Neural progenitor cell (in vitro differentiated cells): ENCODE results near the gene FARSA. TPM values are rescaled to one million over a fixed set of nuclear protein-coding genes. Genes with fewer than 3 reads are reported as not detected.

Source experiments
- DNase-seq: peaks from one replicate; pipeline ENCODE4 v3.0.0-alpha.2; 2016; ENCODE audit warnings: low spot score
- H2AFZ ChIP-seq: fragments of 200-600 bp; sonication (generic); replicated peaks from 2 replicates; pipeline ENCODE4 v1.6.1; 2016; ENCODE audit warnings: antibody characterized with exemption
- H3F3A ChIP-seq: fragments of 200-600 bp; sonication (generic); 2 replicates; pipeline ENCODE4 v1.6.1; 2016; ENCODE audit warnings: antibody characterized with exemption, low read depth
- H3K27ac ChIP-seq: fragments of 200-600 bp; sonication (generic); 2 replicates; pipeline ENCODE4 v1.5.1; 2016; ENCODE audit warnings: mild to moderate bottlenecking
- H3K27me3 ChIP-seq: fragments of 200-600 bp; sonication (generic); 2 replicates; pipeline ENCODE4 v1.6.1; 2016; ENCODE audit warnings: mild to moderate bottlenecking, moderate library complexity
- H3K36me3 ChIP-seq: fragments of 200-600 bp; sonication (generic); 2 replicates; pipeline ENCODE4 v1.5.1; 2016
- H3K4me1 ChIP-seq: fragments of 200-600 bp; sonication (generic); 2 replicates; pipeline ENCODE4 v1.6.1; 2016; ENCODE audit warnings: mixed run types
- H3K4me2 ChIP-seq: fragments of 200-600 bp; sonication (generic); 2 replicates; pipeline ENCODE4 v1.6.1; 2016
- H3K4me3 ChIP-seq: fragments of 200-600 bp; sonication (generic); 2 replicates; pipeline ENCODE4 v1.5.1; 2016
- H3K79me2 ChIP-seq: fragments of 200-600 bp; sonication (generic); 2 replicates; pipeline ENCODE4 v1.6.1; 2016; ENCODE audit warnings: low read depth
- H3K9ac ChIP-seq: fragments of 200-600 bp; sonication (generic); 2 replicates; pipeline ENCODE4 v1.6.1; 2016
- H3K9me3 ChIP-seq: fragments of 200-600 bp; sonication (generic); 2 replicates; pipeline ENCODE4 v1.5.1; 2016; ENCODE audit warnings: low read depth
- H4K20me1 ChIP-seq: fragments of 200-600 bp; sonication (generic); 2 replicates; pipeline ENCODE4 v1.6.1; 2016; ENCODE audit warnings: low read depth
- H3K27ac Mint-ChIP-seq: 3 replicates; pipeline ENCODE4 v1.8.0; 2021; ENCODE audit warnings: mixed read lengths
- H3K27me3 Mint-ChIP-seq: 2 replicates; pipeline ENCODE4 v1.8.0; 2022; ENCODE audit warnings: low read depth, mild to moderate bottlenecking, inconsistent platforms, moderate library complexity, mixed read lengths; ENCODE audit not compliant: insufficient read depth
- H3K36me3 Mint-ChIP-seq: 3 replicates; pipeline ENCODE4 v1.8.0; 2021; ENCODE audit warnings: mixed read lengths
- H3K4me1 Mint-ChIP-seq: 3 replicates; pipeline ENCODE4 v1.8.0; 2021; ENCODE audit warnings: mixed read lengths
- H3K4me3 Mint-ChIP-seq: 3 replicates; pipeline ENCODE4 v1.8.0; 2021; ENCODE audit warnings: mild to moderate bottlenecking, moderate library complexity, mixed read lengths
- H3K9me3 Mint-ChIP-seq: 3 replicates; pipeline ENCODE4 v1.8.0; 2020; ENCODE audit warnings: mixed read lengths
- CTCF ChIP-seq: fragments of 200-600 bp; sonication (generic); IDR thresholded peaks from 2 replicates; pipeline ENCODE4 v1.5.1; 2017; ENCODE audit warnings: antibody characterized with exemption, mild to moderate bottlenecking
- EZH2 ChIP-seq: fragments of 200-600 bp; sonication (generic); IDR thresholded peaks from 2 replicates; pipeline ENCODE4 v1.6.1; 2017; ENCODE audit warnings: antibody characterized with exemption, mild to moderate bottlenecking, moderate library complexity
- EZH2phosphoT487 ChIP-seq: fragments of 200-600 bp; sonication (generic); IDR thresholded peaks from 2 replicates; pipeline ENCODE4 v1.6.1; 2017; ENCODE audit warnings: antibody characterized with exemption
- total RNA-seq: library from RNA; depleted of rRNA; stranded (reverse); fragments of >200 nt; gene quantifications from 2 replicates; pipeline ENCODE4 v1.2.3, GENCODE V29; 2015; ENCODE audit warnings: low replicate concordance

FARSA gene
- total RNA-seq, 1 donor from 2014 or later, result 21.4 TPM

DNA sequence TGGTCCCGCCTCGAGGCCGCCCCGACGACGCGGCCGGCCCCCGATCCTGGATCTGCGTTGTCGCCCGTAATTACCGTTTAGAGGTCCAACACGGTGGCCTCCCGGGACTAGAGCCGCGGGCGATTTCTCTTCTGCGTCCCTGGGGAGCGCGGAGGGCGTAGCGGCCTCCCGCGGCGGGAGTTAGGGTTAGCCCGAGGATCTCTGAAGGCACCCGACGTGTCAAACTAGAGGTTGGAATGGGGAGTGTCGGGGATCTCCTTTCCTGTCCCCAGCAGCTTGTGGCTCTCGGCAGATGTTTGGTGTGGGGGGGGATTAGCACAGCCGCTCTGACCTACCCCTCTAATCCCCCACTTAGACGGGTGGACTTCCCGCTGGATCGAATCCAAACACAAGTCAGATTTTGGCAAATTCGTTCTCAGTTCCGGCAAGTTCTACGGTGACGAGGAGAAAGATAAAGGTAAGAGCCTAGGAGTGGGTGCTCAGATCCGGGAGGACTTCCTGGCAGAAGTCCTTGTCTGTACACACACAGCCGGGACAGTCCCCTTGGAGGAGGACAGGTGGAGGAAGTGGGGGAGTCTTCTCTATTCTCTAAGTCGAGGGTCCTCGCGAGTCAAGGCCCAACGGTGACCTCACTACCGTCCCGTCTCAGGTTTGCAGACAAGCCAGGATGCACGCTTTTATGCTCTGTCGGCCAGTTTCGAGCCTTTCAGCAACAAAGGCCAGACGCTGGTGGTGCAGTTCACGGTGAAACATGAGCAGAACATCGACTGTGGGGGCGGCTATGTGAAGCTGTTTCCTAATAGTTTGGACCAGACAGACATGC lies 5.5 kb upstream of the FARSA start:
- peak overlapping the region; percentile 64 for H3K27ac ChIP-seq
- H3K79me2 ChIP-seq, result peaks cover 37% of the 10 kb centered on the region
- no peaks in the 10 kb centered on the region for H3K27me3 ChIP-seq
- peaks cover 20% of the 10 kb centered on the region for H3K4me1 ChIP-seq
- Mint-ChIP-seq H3K4me3 (peak overlapping the region; percentile 100), H3K27me3 (peaks cover 16% of the 10 kb centered on the region), H3K27ac (peak overlapping the region; percentile 92), H3K4me1 (peaks cover 39% of the 10 kb centered on the region), H3K36me3 (peaks cover 33% of the 10 kb centered on the region), H3K9me3 (no peaks in the 10 kb centered on the region)
- peaks cover 22% of the 10 kb centered on the region for H4K20me1 ChIP-seq
- no peaks in the 10 kb centered on the region for H3K9me3 ChIP-seq
- peak; percentile 64 for DNase-seq
- peaks cover 10% of the 10 kb centered on the region for H3K36me3 ChIP-seq
- peaks cover 70% of the 10 kb centered on the region for H3F3A ChIP-seq
- H3K9ac ChIP-seq, result peak overlapping the region; percentile 93
- H3K4me3 ChIP-seq, result peak overlapping the region; percentile 97
- H2AFZ ChIP-seq, result no peak overlapping the region
- peak overlapping the region; percentile 86 for H3K4me2 ChIP-seq
- TF ChIP-seq CTCF (peak; percentile 19), EZH2 (no peak)

DNA sequence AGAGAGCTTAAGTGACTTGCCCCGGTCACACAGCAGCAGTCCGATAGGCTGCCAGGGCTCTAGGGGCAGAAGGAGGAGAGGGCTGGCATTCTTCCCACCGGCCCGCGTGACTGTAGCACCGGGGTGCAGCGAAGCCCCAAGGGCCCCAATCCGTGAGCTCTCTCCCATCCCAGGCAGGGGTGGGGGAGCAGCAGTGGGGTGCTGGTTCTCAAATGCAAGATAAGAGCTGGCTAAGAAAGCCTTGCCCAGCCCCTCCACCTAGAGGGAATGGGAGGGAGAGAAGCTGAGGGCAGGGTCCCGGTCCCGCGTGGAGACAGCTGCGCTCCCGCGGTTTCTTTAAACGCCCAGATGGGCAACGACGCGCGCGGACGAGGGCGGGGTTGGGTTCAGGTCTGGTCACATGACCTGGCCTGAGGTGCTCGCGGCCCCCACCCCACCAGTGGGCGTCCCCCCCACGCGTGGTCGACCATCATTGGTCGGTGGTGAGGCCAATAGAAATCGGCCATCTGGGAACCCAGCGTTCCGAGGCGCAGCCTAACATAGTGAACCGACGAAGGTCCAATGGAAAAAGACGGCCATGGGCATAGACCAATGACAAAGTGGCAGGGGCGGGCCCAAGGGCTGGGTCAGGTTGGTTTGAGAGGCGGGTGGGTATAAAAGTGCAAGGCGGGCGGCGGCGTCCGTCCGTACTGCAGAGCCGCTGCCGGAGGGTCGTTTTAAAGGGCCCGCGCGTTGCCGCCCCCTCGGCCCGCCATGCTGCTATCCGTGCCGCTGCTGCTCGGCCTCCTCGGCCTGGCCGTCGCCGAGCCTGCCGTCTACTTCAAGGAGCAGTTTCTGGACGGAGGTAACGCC lies 4.6 kb upstream of the FARSA start, which contains the start of gene CALR:
TSS of gene CALR (plus strand) at position 683 of the 852 bp plus-strand sequence. CDS start at position 754, 71 bp downstream.
- peaks cover 39% of the 10 kb centered on the region for H3K4me1 Mint-ChIP-seq
- TF ChIP-seq EZH2 (no peak), EZH2phosphoT487 (no peak), CTCF (no peak)
- Histone ChIP-seq H3K27me3 (no peaks in the 10 kb centered on the region), H3K36me3 (peaks cover 10% of the 10 kb centered on the region), H3K27ac (peak within 1 kb of the TSS; percentile 64), H3K9ac (peak within 1 kb of the TSS; percentile 93), H2AFZ (peak within 1 kb of the TSS; percentile 32), H4K20me1 (peaks cover 22% of the 10 kb centered on the region), H3K4me2 (peak within 1 kb of the TSS; percentile 86), H3F3A (peaks cover 62% of the 10 kb centered on the region), H3K4me3 (peak within 1 kb of the TSS; percentile 97), H3K79me2 (peaks cover 40% of the 10 kb centered on the region), H3K9me3 (no peaks in the 10 kb centered on the region), H3K4me1 (peaks cover 20% of the 10 kb centered on the region)
- peak within 1 kb of the TSS; percentile 92 for H3K27ac Mint-ChIP-seq
- DNase-seq, result peak; percentile 99
- no peaks in the 10 kb centered on the region for H3K9me3 Mint-ChIP-seq
- peak within 1 kb of the TSS; percentile 100 for H3K4me3 Mint-ChIP-seq
- peaks cover 27% of the 10 kb centered on the region for H3K36me3 Mint-ChIP-seq
- peaks cover 15% of the 10 kb centered on the region for H3K27me3 Mint-ChIP-seq

DNA sequence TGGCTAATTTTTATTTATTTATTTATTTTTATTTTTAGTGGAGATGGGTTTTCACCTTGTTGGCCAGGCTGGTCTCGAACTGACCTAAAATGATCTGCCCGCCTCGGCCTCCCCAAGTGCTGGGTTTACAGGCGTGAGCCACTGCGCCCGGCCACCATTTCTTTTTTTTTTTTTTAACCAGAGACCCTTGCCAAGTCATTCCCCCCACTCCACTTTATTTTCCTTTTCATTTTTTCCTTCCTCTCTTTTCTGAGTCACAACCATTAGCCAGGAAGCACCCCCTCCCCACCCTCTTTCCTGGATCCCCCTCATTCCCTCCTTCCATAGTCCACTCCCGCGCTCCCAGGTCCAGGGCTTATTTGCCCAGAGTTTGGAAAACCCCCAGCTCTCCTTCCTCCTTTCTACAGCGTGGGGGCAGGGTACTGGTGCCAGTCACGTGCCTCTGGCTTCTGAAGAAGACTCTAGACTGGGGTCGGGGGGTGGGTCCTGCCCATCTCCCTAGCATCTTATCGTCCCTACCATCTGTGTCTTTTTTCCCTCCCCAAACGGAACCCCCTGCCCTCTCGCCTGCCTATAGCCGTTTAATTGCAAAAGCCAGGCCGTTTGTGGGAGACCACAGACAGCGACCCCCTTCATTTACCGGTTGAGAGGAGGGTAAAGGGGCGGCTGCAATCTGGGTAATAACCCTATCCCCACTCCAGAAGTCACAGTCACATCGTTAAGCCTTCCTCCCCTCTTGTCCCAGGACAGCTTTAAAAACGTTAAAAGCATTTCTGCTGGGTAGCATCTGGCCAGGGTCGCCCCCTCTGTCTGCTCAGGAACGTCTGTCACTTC lies 3.8 kb upstream of the FARSA start:
- Histone ChIP-seq H3K9ac (no peak overlapping the region), H3K36me3 (peaks cover 10% of the 10 kb centered on the region), H3K9me3 (no peaks in the 10 kb centered on the region), H3K4me3 (peak overlapping the region; percentile 97), H4K20me1 (peaks cover 30% of the 10 kb centered on the region), H3K4me1 (peaks cover 25% of the 10 kb centered on the region), H3F3A (peaks cover 53% of the 10 kb centered on the region), H2AFZ (peak overlapping the region; percentile 32), H3K4me2 (peak overlapping the region; percentile 86), H3K27me3 (no peaks in the 10 kb centered on the region), H3K27ac (peak overlapping the region; percentile 36), H3K79me2 (peaks cover 48% of the 10 kb centered on the region)
- H3K27ac Mint-ChIP-seq, result peak overlapping the region; percentile 90
- H3K4me1 Mint-ChIP-seq, result peaks cover 48% of the 10 kb centered on the region
- DNase-seq, result peak; percentile 69
- H3K27me3 Mint-ChIP-seq, result peaks cover 15% of the 10 kb centered on the region
- no peaks in the 10 kb centered on the region for H3K9me3 Mint-ChIP-seq
- TF ChIP-seq CTCF (no peak), EZH2 (no peak)
- H3K4me3 Mint-ChIP-seq, result peak overlapping the region; percentile 100
- H3K36me3 Mint-ChIP-seq, result peaks cover 24% of the 10 kb centered on the region
